ENCODE measurements around the gene XRCC2. TPM values are rescaled to one million over a fixed set of nuclear protein-coding genes. Genes with fewer than 3 reads are reported as not detected.

XRCC2 gene
- polyA plus RNA-seq, 1 of the 3 experiments (the other 2 are of a cell fraction): 3.1 TPM

DNA sequence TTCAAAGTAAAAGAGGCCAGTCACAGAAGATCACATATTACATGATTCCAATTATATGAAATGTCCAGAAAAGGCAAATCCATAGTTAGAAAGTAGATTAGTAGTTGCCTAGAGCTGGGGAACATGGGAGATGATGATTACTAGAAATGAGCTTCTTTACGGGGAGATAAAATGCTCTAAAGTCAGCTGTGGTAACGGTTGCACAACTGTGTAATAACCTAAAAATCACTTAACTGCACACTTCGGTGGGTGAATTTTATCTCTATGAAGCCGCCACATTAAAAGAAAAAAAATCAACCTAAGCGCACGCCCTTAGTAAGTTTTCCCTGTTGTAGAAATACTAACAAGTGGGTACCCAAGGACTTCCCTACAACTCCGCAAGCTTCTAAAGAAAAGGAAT, 15.9 kb downstream of the XRCC2 start:
- CTCF ChIA-PET: interaction anchor here (1.6 to 2.0 kb wide), 3 partner anchors 10 to 15 kb away, joined by 3 to 7 read pairs (median 7); no protein-coding TSS in a partner anchor
- no peaks in the 10 kb centered on the region for H3F3A ChIP-seq (replicated peaks; ENCODE audit: insufficient read depth)

DNA sequence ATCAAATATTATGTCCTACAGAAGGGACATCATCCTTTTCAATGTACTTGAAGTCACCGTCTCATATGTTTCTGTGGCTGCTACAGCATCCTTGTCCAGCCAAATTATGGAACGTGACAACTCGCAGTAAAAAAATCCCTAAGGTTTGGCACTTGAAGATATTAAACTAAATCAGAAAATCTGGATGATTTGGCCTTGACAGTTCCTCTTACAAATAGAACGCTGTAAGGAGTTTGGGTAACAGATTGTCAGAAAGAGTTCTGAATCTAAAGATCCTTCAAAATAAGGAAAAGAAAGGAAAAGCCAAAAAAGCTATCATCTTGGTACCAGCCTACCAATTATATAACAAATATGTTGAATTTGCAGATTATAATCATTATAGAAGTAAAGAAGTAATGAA, 21.0 kb downstream of the XRCC2 start:
- H3K4me3 ChIP-seq (ENCODE audit: low read depth in 2 of 2, low read length in 1 of 2): no peak overlapping the region
- H3K27me3 ChIP-seq (ENCODE audit: insufficient read depth): no peaks in the 10 kb centered on the region
- ChIA-PET POLR2A (no interaction called here), CTCF (no interaction called here)
- peaks cover 4 to 6% of the 10 kb centered on the region in 2 experiments for H3K36me3 ChIP-seq (replicated peaks in 1 of 2; ENCODE audit: control insufficient read depth in 1 of 2, insufficient read depth in 2 of 2, low read length in 1 of 2)
- H3K9me2 ChIP-seq: no peaks in the 10 kb centered on the region
- 0 out of 2 replicates have a peak overlapping the region, but pooled peaks have one; percentile 4 for H2AFZ ChIP-seq (ENCODE audit: low read depth)
- H3K4me2 ChIP-seq: no peak overlapping the region
- no peak overlapping the region for H3K9ac ChIP-seq
- 97% methylated on average over 4 of the region's 4 CpGs for WGBS (ENCODE audit: low lambda C conversion rate)
- H3K79me2 ChIP-seq (ENCODE audit: insufficient read depth): peaks cover 32% of the 10 kb centered on the region
- H3K27ac ChIP-seq (ENCODE audit: low read depth in 2 of 2, low read length in 1 of 2): no peak overlapping the region
- no peaks in the 10 kb centered on the region for H4K20me1 ChIP-seq (ENCODE audit: insufficient read depth)
- no peak for DNase-seq
- H3K4me1 ChIP-seq (ENCODE audit: control insufficient read depth in 1 of 2, insufficient read depth in 2 of 2, low read depth in 1 of 2, low read length in 1 of 2): no peaks in the 10 kb centered on the region
- H3F3A ChIP-seq (replicated peaks; ENCODE audit: insufficient read depth): no peaks in the 10 kb centered on the region
- no peaks in the 10 kb centered on the region for H3K9me3 ChIP-seq
- TF ChIP-seq TEAD4 (IDR thresholded peaks at IDR 0.05; ENCODE audit: borderline replicate concordance, insufficient read depth) (no peak), ELF1 (IDR thresholded peaks at IDR 0.05) (no peak), MEF2A (IDR thresholded peaks at IDR 0.05; ENCODE audit: borderline replicate concordance, low read depth) (no peak), CHD2 (IDR thresholded peaks at IDR 0.05; ENCODE audit: low read length, partially characterized antibody) (no peak), NFIC (IDR thresholded peaks at IDR 0.05; ENCODE audit: borderline replicate concordance) (no peak), NRF1 (IDR thresholded peaks at IDR 0.05; ENCODE audit: low read depth, low read length) (no peak)
- TF ChIP-seq, protein P1, sequence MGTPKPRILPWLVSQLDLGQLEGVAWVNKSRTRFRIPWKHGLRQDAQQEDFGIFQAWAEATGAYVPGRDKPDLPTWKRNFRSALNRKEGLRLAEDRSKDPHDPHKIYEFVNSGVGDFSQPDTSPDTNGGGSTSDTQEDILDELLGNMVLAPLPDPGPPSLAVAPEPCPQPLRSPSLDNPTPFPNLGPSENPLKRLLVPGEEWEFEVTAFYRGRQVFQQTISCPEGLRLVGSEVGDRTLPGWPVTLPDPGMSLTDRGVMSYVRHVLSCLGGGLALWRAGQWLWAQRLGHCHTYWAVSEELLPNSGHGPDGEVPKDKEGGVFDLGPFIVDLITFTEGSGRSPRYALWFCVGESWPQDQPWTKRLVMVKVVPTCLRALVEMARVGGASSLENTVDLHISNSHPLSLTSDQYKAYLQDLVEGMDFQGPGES (IDR thresholded peaks at IDR 0.05; ENCODE audit: low read depth, low read length): no peak
- TF ChIP-seq, protein P2, sequence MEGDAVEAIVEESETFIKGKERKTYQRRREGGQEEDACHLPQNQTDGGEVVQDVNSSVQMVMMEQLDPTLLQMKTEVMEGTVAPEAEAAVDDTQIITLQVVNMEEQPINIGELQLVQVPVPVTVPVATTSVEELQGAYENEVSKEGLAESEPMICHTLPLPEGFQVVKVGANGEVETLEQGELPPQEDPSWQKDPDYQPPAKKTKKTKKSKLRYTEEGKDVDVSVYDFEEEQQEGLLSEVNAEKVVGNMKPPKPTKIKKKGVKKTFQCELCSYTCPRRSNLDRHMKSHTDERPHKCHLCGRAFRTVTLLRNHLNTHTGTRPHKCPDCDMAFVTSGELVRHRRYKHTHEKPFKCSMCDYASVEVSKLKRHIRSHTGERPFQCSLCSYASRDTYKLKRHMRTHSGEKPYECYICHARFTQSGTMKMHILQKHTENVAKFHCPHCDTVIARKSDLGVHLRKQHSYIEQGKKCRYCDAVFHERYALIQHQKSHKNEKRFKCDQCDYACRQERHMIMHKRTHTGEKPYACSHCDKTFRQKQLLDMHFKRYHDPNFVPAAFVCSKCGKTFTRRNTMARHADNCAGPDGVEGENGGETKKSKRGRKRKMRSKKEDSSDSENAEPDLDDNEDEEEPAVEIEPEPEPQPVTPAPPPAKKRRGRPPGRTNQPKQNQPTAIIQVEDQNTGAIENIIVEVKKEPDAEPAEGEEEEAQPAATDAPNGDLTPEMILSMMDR (IDR thresholded peaks at IDR 0.05): no peak
- TF ChIP-seq, protein P3, sequence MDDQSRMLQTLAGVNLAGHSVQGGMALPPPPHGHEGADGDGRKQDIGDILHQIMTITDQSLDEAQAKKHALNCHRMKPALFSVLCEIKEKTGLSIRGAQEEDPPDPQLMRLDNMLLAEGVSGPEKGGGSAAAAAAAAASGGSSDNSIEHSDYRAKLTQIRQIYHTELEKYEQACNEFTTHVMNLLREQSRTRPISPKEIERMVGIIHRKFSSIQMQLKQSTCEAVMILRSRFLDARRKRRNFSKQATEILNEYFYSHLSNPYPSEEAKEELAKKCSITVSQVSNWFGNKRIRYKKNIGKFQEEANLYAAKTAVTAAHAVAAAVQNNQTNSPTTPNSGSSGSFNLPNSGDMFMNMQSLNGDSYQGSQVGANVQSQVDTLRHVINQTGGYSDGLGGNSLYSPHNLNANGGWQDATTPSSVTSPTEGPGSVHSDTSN (IDR thresholded peaks at IDR 0.05): no peak

More for the DNA sequence above, 15.9 kb downstream of the XRCC2 start:
- POLR2A ChIA-PET: no interaction called here
- DNase-seq: no peak
- no peaks in the 10 kb centered on the region for H3K9me3 ChIP-seq
- H3K4me1 ChIP-seq (ENCODE audit: control insufficient read depth in 1 of 2, insufficient read depth in 2 of 2, low read depth in 1 of 2, low read length in 1 of 2): no peaks in the 10 kb centered on the region; a peak in 1 of 4 replicates
- peaks cover 3% of the 10 kb centered on the region; the same call in 1 of the 2 replicates for H4K20me1 ChIP-seq (ENCODE audit: insufficient read depth)
- no peaks in the 10 kb centered on the region for H3K27me3 ChIP-seq (ENCODE audit: insufficient read depth)
- TF ChIP-seq NFIC (IDR thresholded peaks at IDR 0.05; ENCODE audit: borderline replicate concordance): no peak
- TF ChIP-seq, protein P4, sequence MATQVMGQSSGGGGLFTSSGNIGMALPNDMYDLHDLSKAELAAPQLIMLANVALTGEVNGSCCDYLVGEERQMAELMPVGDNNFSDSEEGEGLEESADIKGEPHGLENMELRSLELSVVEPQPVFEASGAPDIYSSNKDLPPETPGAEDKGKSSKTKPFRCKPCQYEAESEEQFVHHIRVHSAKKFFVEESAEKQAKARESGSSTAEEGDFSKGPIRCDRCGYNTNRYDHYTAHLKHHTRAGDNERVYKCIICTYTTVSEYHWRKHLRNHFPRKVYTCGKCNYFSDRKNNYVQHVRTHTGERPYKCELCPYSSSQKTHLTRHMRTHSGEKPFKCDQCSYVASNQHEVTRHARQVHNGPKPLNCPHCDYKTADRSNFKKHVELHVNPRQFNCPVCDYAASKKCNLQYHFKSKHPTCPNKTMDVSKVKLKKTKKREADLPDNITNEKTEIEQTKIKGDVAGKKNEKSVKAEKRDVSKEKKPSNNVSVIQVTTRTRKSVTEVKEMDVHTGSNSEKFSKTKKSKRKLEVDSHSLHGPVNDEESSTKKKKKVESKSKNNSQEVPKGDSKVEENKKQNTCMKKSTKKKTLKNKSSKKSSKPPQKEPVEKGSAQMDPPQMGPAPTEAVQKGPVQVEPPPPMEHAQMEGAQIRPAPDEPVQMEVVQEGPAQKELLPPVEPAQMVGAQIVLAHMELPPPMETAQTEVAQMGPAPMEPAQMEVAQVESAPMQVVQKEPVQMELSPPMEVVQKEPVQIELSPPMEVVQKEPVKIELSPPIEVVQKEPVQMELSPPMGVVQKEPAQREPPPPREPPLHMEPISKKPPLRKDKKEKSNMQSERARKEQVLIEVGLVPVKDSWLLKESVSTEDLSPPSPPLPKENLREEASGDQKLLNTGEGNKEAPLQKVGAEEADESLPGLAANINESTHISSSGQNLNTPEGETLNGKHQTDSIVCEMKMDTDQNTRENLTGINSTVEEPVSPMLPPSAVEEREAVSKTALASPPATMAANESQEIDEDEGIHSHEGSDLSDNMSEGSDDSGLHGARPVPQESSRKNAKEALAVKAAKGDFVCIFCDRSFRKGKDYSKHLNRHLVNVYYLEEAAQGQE (IDR thresholded peaks at IDR 0.05; ENCODE audit: low read depth, low read length): no peak
- TF ChIP-seq, protein P5, sequence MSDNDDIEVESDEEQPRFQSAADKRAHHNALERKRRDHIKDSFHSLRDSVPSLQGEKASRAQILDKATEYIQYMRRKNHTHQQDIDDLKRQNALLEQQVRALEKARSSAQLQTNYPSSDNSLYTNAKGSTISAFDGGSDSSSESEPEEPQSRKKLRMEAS (IDR thresholded peaks at IDR 0.05; ENCODE audit: low read depth): no peak
- TF ChIP-seq RAD21 (IDR thresholded peaks at IDR 0.05; ENCODE audit: low read length): no peak
- TF ChIP-seq GABPA (IDR thresholded peaks at IDR 0.05; ENCODE audit: low read depth): no peak
- no peak for TF ChIP-seq SIN3A (IDR thresholded peaks at IDR 0.05; ENCODE audit: borderline replicate concordance, low read depth, low read length)
- no peak for TF ChIP-seq RXRA (IDR thresholded peaks at IDR 0.05; ENCODE audit: borderline replicate concordance, low read depth)
- no peak for TF ChIP-seq POLR2AphosphoS5 (IDR thresholded peaks at IDR 0.05; ENCODE audit: low read depth, low read length)
- TF ChIP-seq NRF1 (IDR thresholded peaks at IDR 0.05; ENCODE audit: low read depth, low read length): no peak
- TF ChIP-seq FOXM1 (IDR thresholded peaks at IDR 0.05; ENCODE audit: low read depth): no peak
- no peak for TF ChIP-seq YY1 (IDR thresholded peaks at IDR 0.05; ENCODE audit: low read depth)
- no peak for TF ChIP-seq JUND (IDR thresholded peaks at IDR 0.05)
- no peak for TF ChIP-seq MXI1 (IDR thresholded peaks at IDR 0.05; ENCODE audit: low read depth, low read length)
- H3K36me3 ChIP-seq (replicated peaks in 1 of 2; ENCODE audit: control insufficient read depth in 1 of 2, insufficient read depth in 2 of 2, low read length in 1 of 2): peaks cover 4 to 11% of the 10 kb centered on the region in 2 experiments
- no peaks in the 10 kb centered on the region for H3K9me2 ChIP-seq
- H3K27ac ChIP-seq (ENCODE audit: low read depth in 2 of 2, low read length in 1 of 2): no peak overlapping the region
- H3K79me2 ChIP-seq (ENCODE audit: insufficient read depth): peaks cover 58% of the 10 kb centered on the region
- no peak overlapping the region for H2AFZ ChIP-seq (ENCODE audit: low read depth)
- WGBS (ENCODE audit: low lambda C conversion rate): 96% methylated on average over 7 of the region's 7 CpGs
- no peak overlapping the region for H3K9ac ChIP-seq
- no peak overlapping the region for H3K4me3 ChIP-seq (ENCODE audit: low read depth in 2 of 2, low read length in 1 of 2)
- H3K4me2 ChIP-seq: no peak overlapping the region

Data from SK-N-SH (cell line).